Activated CD4-positive, alpha-beta T cell treated with anti-CD3 and anti-CD28 coated beads, Interleukin-2, amount 10 ng/mL, durations not matched to agents 7 days and 5 days (primary cell): ENCODE results near the gene FAM219A. TPM values are rescaled to one million over a fixed set of nuclear protein-coding genes. Genes with fewer than 3 reads are reported as not detected.

Source experiments
- CTCF ChIA-PET: fragments of 350-600 bp; sonication (Branson Sonifier 250); formaldehyde crosslinking; loops from one replicate; lab custom pipeline; 2021; ENCODE audit warnings: antibody characterized with exemption; lab: Charles Lee
- POLR2A ChIA-PET: fragments of 350-600 bp; sonication (Branson Sonifier 250); formaldehyde crosslinking; loops from one replicate; lab custom pipeline; 2021; ENCODE audit warnings: antibody characterized with exemption; lab: Charles Lee
- DNase-seq: peaks from one replicate; pipeline ENCODE4 v3.0.0-alpha.2; 2020
- H3K27ac Mint-ChIP-seq: one replicate; pipeline ENCODE4 v1.8.0; 2021; ENCODE audit warnings: mild to moderate bottlenecking, moderate library complexity, mixed read lengths
- H3K27me3 Mint-ChIP-seq: one replicate; pipeline ENCODE4 v1.8.0; 2021; ENCODE audit warnings: mixed read lengths
- H3K36me3 Mint-ChIP-seq: one replicate; pipeline ENCODE4 v1.8.0; 2021; ENCODE audit warnings: low read depth, mixed read lengths
- H3K4me1 Mint-ChIP-seq: one replicate; pipeline ENCODE4 v1.8.0; 2021; ENCODE audit warnings: mixed read lengths
- H3K4me3 Mint-ChIP-seq: one replicate; pipeline ENCODE4 v1.8.0; 2021; ENCODE audit warnings: mild to moderate bottlenecking, moderate library complexity, mixed read lengths
- H3K9me3 Mint-ChIP-seq: one replicate; pipeline ENCODE4 v1.8.0; 2021; ENCODE audit warnings: mixed read lengths
- total RNA-seq, 2 experiments: library from RNA; stranded (reverse); gene quantifications; one replicate each; pipeline ENCODE4 v1.2.3, GENCODE V29; 2021

FAM219A gene
- total RNA-seq, 2 experiments from 2014 or later = 11.6 to 12.7 TPM

DNA sequence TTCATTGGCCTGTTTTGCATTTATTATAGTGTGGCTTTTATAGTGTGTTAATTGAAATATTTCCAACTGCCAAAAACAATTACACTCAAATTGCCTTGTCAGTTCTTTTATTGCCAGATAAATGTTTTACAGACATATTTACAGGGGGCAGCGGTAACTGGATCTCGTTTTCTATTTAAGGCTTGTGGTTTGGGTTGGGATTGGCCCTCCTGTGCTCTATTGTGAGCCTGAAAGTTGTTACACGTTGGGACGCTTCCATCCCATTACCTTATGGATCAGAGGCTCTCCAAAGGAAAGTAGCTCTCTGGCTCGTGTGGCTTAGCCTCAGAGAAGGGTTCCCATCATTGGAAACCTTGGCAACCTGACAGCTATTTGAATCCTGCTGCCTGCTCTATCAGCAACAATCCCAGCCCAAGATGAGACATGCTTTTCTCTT lies 21.1 kb upstream of the FAM219A start:
- Mint-ChIP-seq H3K4me1 (peaks cover 3% of the 10 kb centered on the region), H3K36me3 (no peaks in the 10 kb centered on the region), H3K4me3 (no peak overlapping the region), H3K27me3 (peaks cover 15% of the 10 kb centered on the region), H3K9me3 (no peaks in the 10 kb centered on the region), H3K27ac (no peak overlapping the region)
- DNase-seq = no peak
- ChIA-PET CTCF (interaction anchor here (1.2 to 1.3 kb wide), 2 partner anchors 16 to 27 kb away, joined by 3 to 4 read pairs; no protein-coding TSS in a partner anchor), POLR2A (no interaction called here)

GRCh38 chr9:34477541-34477940 lies 19.2 kb upstream of the FAM219A start:
- H3K4me1 Mint-ChIP-seq = peaks cover 3% of the 10 kb centered on the region
- H3K36me3 Mint-ChIP-seq = no peaks in the 10 kb centered on the region
- DNase-seq = no peak
- peaks cover 15% of the 10 kb centered on the region for H3K27me3 Mint-ChIP-seq
- no peaks in the 10 kb centered on the region for H3K9me3 Mint-ChIP-seq
- H3K4me3 Mint-ChIP-seq = no peak overlapping the region
- CTCF ChIA-PET = interaction anchor here (1.0 kb wide), 1 partner anchor 11 kb away, joined by 3 read pairs; no protein-coding TSS in a partner anchor
- no peak overlapping the region for H3K27ac Mint-ChIP-seq
- POLR2A ChIA-PET = no interaction called here

- POLR2A ChIA-PET = no interaction called here
- H3K4me3 Mint-ChIP-seq = no peak overlapping the region
- H3K9me3 Mint-ChIP-seq = no peaks in the 10 kb centered on the region
- peaks cover 3% of the 10 kb centered on the region for H3K4me1 Mint-ChIP-seq
- DNase-seq = no peak
- H3K36me3 Mint-ChIP-seq = no peaks in the 10 kb centered on the region
- no peak overlapping the region for H3K27ac Mint-ChIP-seq
- H3K27me3 Mint-ChIP-seq = peaks cover 20% of the 10 kb centered on the region
- CTCF ChIA-PET = interaction anchor here (0.8 kb wide), 1 partner anchor 24 kb away, joined by 3 read pairs; no protein-coding TSS in a partner anchor
Observed at GRCh38 chr9:34475097-34475496, 16.7 kb upstream of the FAM219A start.

DNA sequence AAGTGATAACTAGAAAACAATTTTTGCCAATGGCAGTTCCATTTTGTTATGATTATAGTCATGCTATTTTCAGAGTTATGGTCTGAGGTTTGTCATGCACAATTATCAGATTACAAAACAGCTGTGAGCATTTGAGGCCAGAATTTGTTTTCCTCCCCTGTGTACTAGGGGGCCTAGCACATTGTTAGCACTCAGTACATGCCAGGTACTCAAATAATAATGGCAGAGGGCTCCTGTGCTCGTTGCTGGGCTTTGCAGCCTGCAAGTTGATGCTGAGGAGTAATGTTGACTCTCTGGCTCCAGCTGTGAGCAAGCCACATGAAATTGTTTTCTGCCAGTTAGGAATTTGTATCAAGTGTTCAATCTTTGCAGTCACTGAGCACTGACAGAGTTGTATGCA lies 7.1 kb upstream of the FAM219A start:
- ChIA-PET CTCF (no interaction called here), POLR2A (no interaction called here)
- no peak for DNase-seq
- H3K36me3 Mint-ChIP-seq = no peaks in the 10 kb centered on the region
- H3K4me1 Mint-ChIP-seq = no peaks in the 10 kb centered on the region
- no peaks in the 10 kb centered on the region for H3K9me3 Mint-ChIP-seq
- H3K27me3 Mint-ChIP-seq = peaks cover 15% of the 10 kb centered on the region
- no peak overlapping the region for H3K4me3 Mint-ChIP-seq
- no peak overlapping the region for H3K27ac Mint-ChIP-seq

DNA sequence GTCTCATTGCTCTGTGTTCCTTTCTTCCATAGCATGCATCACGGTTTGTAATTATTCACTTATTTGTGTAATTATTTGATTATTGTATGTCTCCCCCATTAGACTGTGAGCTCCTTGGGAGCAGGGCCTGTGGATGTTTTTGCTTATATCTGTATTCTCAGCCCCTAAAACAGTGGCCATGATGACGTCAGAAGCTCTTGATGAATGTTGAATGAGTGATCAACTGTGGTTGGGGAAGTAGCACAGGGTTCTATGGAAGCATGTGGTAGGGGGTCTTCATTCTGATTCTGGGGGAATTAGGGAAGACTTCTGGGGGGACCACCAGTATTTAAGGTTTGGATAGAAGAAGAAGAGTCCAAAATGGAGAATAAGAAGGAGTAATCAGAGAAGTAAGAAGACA lies 6.2 kb upstream of the FAM219A start:
- CTCF ChIA-PET = no interaction called here
- H3K27ac Mint-ChIP-seq = no peak overlapping the region
- DNase-seq = no peak
- POLR2A ChIA-PET = no interaction called here
- no peaks in the 10 kb centered on the region for H3K9me3 Mint-ChIP-seq
- no peaks in the 10 kb centered on the region for H3K36me3 Mint-ChIP-seq
- H3K27me3 Mint-ChIP-seq = peaks cover 19% of the 10 kb centered on the region
- H3K4me1 Mint-ChIP-seq = peaks cover 5% of the 10 kb centered on the region
- no peak overlapping the region for H3K4me3 Mint-ChIP-seq

GRCh38 chr9:34463901-34464232 lies 5.5 kb upstream of the FAM219A start:
- no peaks in the 10 kb centered on the region for H3K36me3 Mint-ChIP-seq
- peaks cover 22% of the 10 kb centered on the region for H3K27me3 Mint-ChIP-seq
- POLR2A ChIA-PET = no interaction called here
- no peak overlapping the region for H3K27ac Mint-ChIP-seq
- peaks cover 10% of the 10 kb centered on the region for H3K4me1 Mint-ChIP-seq
- no peaks in the 10 kb centered on the region for H3K9me3 Mint-ChIP-seq
- CTCF ChIA-PET = interaction anchor here (0.6 to 1.4 kb wide), 4 partner anchors 16 to 163 kb away, joined by 3 to 4 read pairs (median 4); no protein-coding TSS in a partner anchor
- no peak for DNase-seq
- H3K4me3 Mint-ChIP-seq = no peak overlapping the region

GRCh38 chr9:34463098-34463900 lies 4.9 kb upstream of the FAM219A start:
- H3K4me1 Mint-ChIP-seq = peaks cover 16% of the 10 kb centered on the region
- no peak for DNase-seq
- H3K4me3 Mint-ChIP-seq = no peak overlapping the region
- CTCF ChIA-PET = interaction anchor here (0.5 to 1.4 kb wide), 7 partner anchors 12 to 1911 kb away, joined by 3 to 4 read pairs (median 3); no protein-coding TSS in a partner anchor
- H3K36me3 Mint-ChIP-seq = no peaks in the 10 kb centered on the region
- H3K27me3 Mint-ChIP-seq = peaks cover 20% of the 10 kb centered on the region
- H3K27ac Mint-ChIP-seq = no peak overlapping the region
- POLR2A ChIA-PET = no interaction called here
- H3K9me3 Mint-ChIP-seq = no peaks in the 10 kb centered on the region

DNA sequence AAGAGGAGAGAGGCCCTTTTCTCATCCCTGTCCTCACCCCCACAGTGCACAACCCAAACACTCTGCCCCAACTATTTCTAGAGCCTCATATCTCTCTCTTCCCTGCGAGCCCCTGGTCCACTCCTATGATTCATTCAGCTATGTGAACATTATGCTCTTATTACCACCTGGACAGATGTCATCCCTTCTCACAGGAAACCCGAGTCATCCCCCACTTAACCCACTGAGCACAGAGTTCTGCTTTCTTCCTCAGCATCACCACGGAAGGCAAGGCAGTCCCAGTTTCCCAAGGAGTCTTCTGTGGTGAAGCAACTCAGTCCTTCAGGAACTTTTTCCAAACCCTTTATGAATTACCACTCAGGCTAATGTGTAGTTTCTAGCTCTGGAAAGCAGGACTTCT lies 1.6 kb upstream of the FAM219A start:
- H3K9me3 Mint-ChIP-seq = no peaks in the 10 kb centered on the region
- POLR2A ChIA-PET = no interaction called here
- H3K27me3 Mint-ChIP-seq = peaks cover 13% of the 10 kb centered on the region
- H3K36me3 Mint-ChIP-seq = peaks cover 2% of the 10 kb centered on the region
- DNase-seq = no peak
- H3K4me3 Mint-ChIP-seq = no peak overlapping the region
- peaks cover 40% of the 10 kb centered on the region for H3K4me1 Mint-ChIP-seq
- no peak overlapping the region for H3K27ac Mint-ChIP-seq
- CTCF ChIA-PET = interaction anchor here (0.6 kb wide), 1 partner anchor 1008 kb away, joined by 3 read pairs; no protein-coding TSS in a partner anchor

- H3K36me3 Mint-ChIP-seq = peaks cover 2% of the 10 kb centered on the region
- H3K27ac Mint-ChIP-seq = no peak overlapping the region
- no peak overlapping the region for H3K4me3 Mint-ChIP-seq
- H3K9me3 Mint-ChIP-seq = no peaks in the 10 kb centered on the region
- peaks cover 46% of the 10 kb centered on the region for H3K4me1 Mint-ChIP-seq
- peaks cover 13% of the 10 kb centered on the region for H3K27me3 Mint-ChIP-seq
- DNase-seq = no peak
- ChIA-PET CTCF (interaction anchor here (0.7 to 2.1 kb wide), 2 partner anchors 15 to 175 kb away, joined by 3 to 4 read pairs; no protein-coding TSS in a partner anchor), POLR2A (no interaction called here)
Observed at GRCh38 chr9:34459356-34459755, 986 bp upstream of the FAM219A start.

- peaks cover 13% of the 10 kb centered on the region for H3K27me3 Mint-ChIP-seq
- no peaks in the 10 kb centered on the region for H3K9me3 Mint-ChIP-seq
- H3K27ac Mint-ChIP-seq = peak overlapping the region; percentile 83
- H3K4me1 Mint-ChIP-seq = peaks cover 46% of the 10 kb centered on the region
- POLR2A ChIA-PET = no interaction called here
- H3K4me3 Mint-ChIP-seq = peak overlapping the region; percentile 89
- peaks cover 2% of the 10 kb centered on the region for H3K36me3 Mint-ChIP-seq
- CTCF ChIA-PET = interaction anchor here (0.7 to 2.1 kb wide), 2 partner anchors 14 to 175 kb away, joined by 3 to 4 read pairs; no protein-coding TSS in a partner anchor
- no peak for DNase-seq
Observed at GRCh38 chr9:34458959-34459340, 580 bp upstream of the FAM219A start.

GRCh38 chr9:34457266-34458012 lies 931 bp downstream of the FAM219A start:
- DNase-seq = peak; percentile 24
- Mint-ChIP-seq H3K4me1 (peaks cover 48% of the 10 kb centered on the region), H3K27me3 (peaks cover 13% of the 10 kb centered on the region), H3K9me3 (no peaks in the 10 kb centered on the region), H3K27ac (peak overlapping the region; percentile 80), H3K36me3 (peaks cover 2% of the 10 kb centered on the region), H3K4me3 (peak overlapping the region; percentile 89)
- ChIA-PET POLR2A (no interaction called here), CTCF (interaction anchor here (0.6 to 2.1 kb wide), 2 partner anchors 13 to 28 kb away, joined by 3 to 4 read pairs; no protein-coding TSS in a partner anchor)

GRCh38 chr9:34456746-34457145 lies 1.6 kb downstream of the FAM219A start:
- DNase-seq = no peak
- H3K4me1 Mint-ChIP-seq = peaks cover 53% of the 10 kb centered on the region
- POLR2A ChIA-PET = interaction anchor here (0.6 kb wide), 1 partner anchor 111 kb away, joined by 4 read pairs; no protein-coding TSS in a partner anchor
- peaks cover 2% of the 10 kb centered on the region for H3K36me3 Mint-ChIP-seq
- H3K9me3 Mint-ChIP-seq = no peaks in the 10 kb centered on the region
- H3K27ac Mint-ChIP-seq = no peak overlapping the region
- CTCF ChIA-PET = interaction anchor here (0.6 to 2.1 kb wide), 4 partner anchors 13 to 190 kb away, joined by 3 to 9 read pairs (median 4); partner anchors contain the start of genes GALT and RPP25L
- peaks cover 13% of the 10 kb centered on the region for H3K27me3 Mint-ChIP-seq
- H3K4me3 Mint-ChIP-seq = peak overlapping the region; percentile 89
